DND-41 (cell line): ENCODE results near the gene IGFL3.

Experiments
- ATAC-seq: fragments of 200-7000 bp; cut with Tn5 transposase; 3 replicates; pipeline ENCODE4 v1.9.1; 2021; ENCODE audit warnings: low read depth; ENCODE audit not compliant: insufficient read depth
- DNase-seq: peaks from one replicate; pipeline ENCODE4 v3.0.0-alpha.2; 2020
- H2AFZ ChIP-seq: 2 replicates; pipeline ENCODE4 v1.6.0; 2012; ENCODE audit warnings: low read depth, low read length
- H3K27ac ChIP-seq: 2 replicates; pipeline ENCODE4 v1.5.1; 2012; ENCODE audit warnings: low read length, inconsistent platforms
- H3K27me3 ChIP-seq: fragments of 200-600 bp; sonication (generic); 2 replicates; pipeline ENCODE4 v1.6.0; 2012; ENCODE audit warnings: low read length, mild to moderate bottlenecking, inconsistent platforms; ENCODE audit not compliant: insufficient read depth, poor library complexity
- H3K36me3 ChIP-seq: 2 replicates; pipeline ENCODE4 v1.5.1; 2012; ENCODE audit warnings: low read length, inconsistent platforms; ENCODE audit not compliant: insufficient read depth
- H3K4me1 ChIP-seq: 2 replicates; pipeline ENCODE4 v1.5.1; 2012; ENCODE audit warnings: mild to moderate bottlenecking, low read length; ENCODE audit not compliant: insufficient read depth
- H3K4me2 ChIP-seq: 2 replicates; pipeline ENCODE4 v1.6.0; 2012; ENCODE audit warnings: mild to moderate bottlenecking, moderate library complexity, low read length, inconsistent platforms; ENCODE audit not compliant: insufficient read depth
- H3K4me3 ChIP-seq, 2 experiments: fragments of 200-600 bp in 1 of 2; shearing (Covaris generic) in 1 of 2; 2 replicates each; pipeline ENCODE4 v1.5.1; 2012 to 2016; ENCODE audit warnings: inconsistent platforms in 2 of 2, low read length in 2 of 2, mild to moderate bottlenecking in 2 of 2, low read depth in 1 of 2, moderate library complexity in 1 of 2
- H3K79me2 ChIP-seq: 2 replicates; pipeline ENCODE4 v1.6.0; 2012; ENCODE audit warnings: low read length, inconsistent platforms; ENCODE audit not compliant: insufficient read depth
- H3K9ac ChIP-seq: 2 replicates; pipeline ENCODE4 v1.6.0; 2012; ENCODE audit warnings: low read depth, mild to moderate bottlenecking, inconsistent platforms, low read length, moderate library complexity
- H3K9me3 ChIP-seq: 2 replicates; pipeline ENCODE4 v1.5.1; 2012; ENCODE audit warnings: low read length, moderate library complexity, mild to moderate bottlenecking, inconsistent platforms; ENCODE audit not compliant: insufficient read depth, severe bottlenecking
- H4K20me1 ChIP-seq: 2 replicates; pipeline ENCODE4 v1.6.0; 2012; ENCODE audit warnings: low read length; ENCODE audit not compliant: insufficient read depth
- CTCF ChIP-seq: IDR thresholded peaks from 2 replicates; pipeline ENCODE4 v1.5.1; 2012; ENCODE audit warnings: borderline replicate concordance, low read length, moderate library complexity, mild to moderate bottlenecking; ENCODE audit not compliant: poor library complexity, severe bottlenecking; ENCODE audit errors: extremely low read depth
- EZH2 ChIP-seq: IDR thresholded peaks from 3 replicates; pipeline ENCODE4 v1.6.1; 2012; ENCODE audit warnings: borderline replicate concordance, low read depth, mild to moderate bottlenecking, moderate library complexity, low read length, inconsistent platforms; ENCODE audit not compliant: severe bottlenecking

Gene IGFL3

GRCh38 chr19:46142294-46142693, 17.8 kb upstream of the IGFL3 start:
- H3K79me2 ChIP-seq = no peaks in the 10 kb centered on the region
- H3K9ac ChIP-seq = no peak overlapping the region
- ATAC-seq (no peak), DNase-seq (no peak)
- H3K36me3 ChIP-seq = no peaks in the 10 kb centered on the region
- H4K20me1 ChIP-seq = no peaks in the 10 kb centered on the region
- H3K9me3 ChIP-seq = no peaks in the 10 kb centered on the region
- no peak overlapping the region for H3K4me3 ChIP-seq
- H3K27ac ChIP-seq = no peak overlapping the region
- TF ChIP-seq EZH2 = no peak
- no peak for TF ChIP-seq CTCF
- H2AFZ ChIP-seq = no peak overlapping the region
- H3K4me1 ChIP-seq = no peaks in the 10 kb centered on the region
- H3K4me2 ChIP-seq = no peak overlapping the region
- H3K27me3 ChIP-seq = peaks cover 17% of the 10 kb centered on the region

- H3K27me3 ChIP-seq = peaks cover 9% of the 10 kb centered on the region
- no peaks in the 10 kb centered on the region for H3K4me1 ChIP-seq
- TF ChIP-seq EZH2 (no peak), CTCF (no peak)
- no peak overlapping the region for H3K4me3 ChIP-seq
- DNase-seq (no peak), ATAC-seq (no peak)
- no peaks in the 10 kb centered on the region for H4K20me1 ChIP-seq
- H2AFZ ChIP-seq = no peak overlapping the region
- no peaks in the 10 kb centered on the region for H3K36me3 ChIP-seq
- H3K79me2 ChIP-seq = no peaks in the 10 kb centered on the region
- H3K9me3 ChIP-seq = no peaks in the 10 kb centered on the region
- H3K4me2 ChIP-seq = no peak overlapping the region
- H3K9ac ChIP-seq = no peak overlapping the region
- H3K27ac ChIP-seq = no peak overlapping the region
Measured at GRCh38 chr19:46141421-46141820, 16.9 kb upstream of the IGFL3 start.

GRCh38 chr19:46137915-46138473, 13.5 kb upstream of the IGFL3 start:
- Histone ChIP-seq H3K9ac (no peak overlapping the region), H4K20me1 (no peaks in the 10 kb centered on the region), H3K4me1 (peaks cover 9% of the 10 kb centered on the region; the same call in 1 of the 2 replicates), H3K27ac (no peak overlapping the region), H3K9me3 (no peaks in the 10 kb centered on the region), H3K27me3 (peaks cover 7% of the 10 kb centered on the region), H3K36me3 (no peaks in the 10 kb centered on the region), H3K4me2 (no peak overlapping the region), H3K4me3 (no peak overlapping the region), H3K79me2 (no peaks in the 10 kb centered on the region), H2AFZ (no peak overlapping the region)
- no peak for DNase-seq
- ATAC-seq = no peak
- no peak for TF ChIP-seq CTCF
- no peak for TF ChIP-seq EZH2
